ENCODE results near the gene TNRC6C.
"Not testable (repeated sequence)": the region's sequence is repeated elsewhere in the genome, so short reads cannot be mapped to it uniquely, and the experiment has no call there.

Gene TNRC6C

GRCh38 chr17:77933777-77934398 lies 24.6 kb upstream of the TNRC6C start:
- no peak for DNase-seq

- DNase-seq: no peak
These were observed 23.4 kb upstream of the TNRC6C start for GRCh38 chr17:77935121-77935571.

- not testable (repeated sequence) for DNase-seq
These were observed 22.8 kb upstream of the TNRC6C start for GRCh38 chr17:77935744-77936143.

GRCh38 chr17:77936881-77937280 lies 21.6 kb upstream of the TNRC6C start:
- no peak for DNase-seq

GRCh38 chr17:77941004-77941403 lies 17.5 kb upstream of the TNRC6C start:
- DNase-seq: no peak

- DNase-seq: peak; percentile 84 to 94
These were observed 16.2 kb upstream of the TNRC6C start for GRCh38 chr17:77942112-77942988.

GRCh38 chr17:77943971-77944370 lies 14.5 kb upstream of the TNRC6C start:
- no peak for DNase-seq

GRCh38 chr17:77944390-77945222 lies 13.9 kb upstream of the TNRC6C start:
- no peak for DNase-seq

GRCh38 chr17:77946900-77947645 lies 11.4 kb upstream of the TNRC6C start:
- DNase-seq: no peak

- peak; percentile 36 to 44 for DNase-seq
These were observed 9.8 kb upstream of the TNRC6C start for GRCh38 chr17:77948690-77949114.

GRCh38 chr17:77951123-77951522 lies 7.4 kb upstream of the TNRC6C start:
- DNase-seq: no peak

- no peak for DNase-seq
These were observed 6.1 kb upstream of the TNRC6C start for GRCh38 chr17:77952368-77952767.

- DNase-seq: no peak
These were observed 1.2 kb upstream of the TNRC6C start for GRCh38 chr17:77957235-77957856.

GRCh38 chr17:77958716-77959125 lies 218 bp downstream of the TNRC6C start:
- DNase-seq: no peak

GRCh38 chr17:77959126-77959925 lies 823 bp downstream of the TNRC6C start:
- no peak for DNase-seq

- peak in 1 of 2 donors; percentile 38 for DNase-seq
These were observed 1.5 kb downstream of the TNRC6C start for GRCh38 chr17:77959926-77960521.

GRCh38 chr17:77961741-77962140 lies 3.2 kb downstream of the TNRC6C start:
- no peak for DNase-seq

- DNase-seq: no peak
These were observed 3.8 kb downstream of the TNRC6C start for GRCh38 chr17:77962348-77962747.

- DNase-seq: peak; percentile 21 to 78
These were observed 4.9 kb downstream of the TNRC6C start for GRCh38 chr17:77963441-77963840.

- DNase-seq: no peak
These were observed 6.8 kb downstream of the TNRC6C start for GRCh38 chr17:77965352-77965751.

- DNase-seq: no peak
These were observed 8.0 kb downstream of the TNRC6C start for GRCh38 chr17:77966476-77966875.
